WTC11 (cell line): ENCODE results near the gene ATXN10.

Source experiments
- ZNF317 ChIP-seq: sonication (generic); formaldehyde crosslinking; IDR thresholded peaks from 2 replicates; pipeline ENCODE4 v1.8.1; 2023; ENCODE audit warnings: low read depth, mild to moderate bottlenecking, moderate library complexity, missing genetic modification reagents, borderline replicate concordance
- TF ChIP-seq, protein P1 (sequence below): fragments of 200-600 bp; IDR thresholded peaks from 2 replicates; pipeline ENCODE4 v1.8.0; 2022; ENCODE audit warnings: antibody characterized with exemption
- TF ChIP-seq, protein P2 (sequence below): sonication (generic); formaldehyde crosslinking; IDR thresholded peaks from 2 replicates; pipeline ENCODE4 v1.8.1; 2023; ENCODE audit warnings: mild to moderate bottlenecking, moderate library complexity, missing genetic modification reagents
- TF ChIP-seq, protein P3 (sequence below): sonication (generic); formaldehyde crosslinking; IDR thresholded peaks from 2 replicates; pipeline ENCODE4 v1.8.1; 2022; ENCODE audit warnings: low read depth, missing genetic modification reagents, borderline replicate concordance

- TF ChIP-seq, protein P1, sequence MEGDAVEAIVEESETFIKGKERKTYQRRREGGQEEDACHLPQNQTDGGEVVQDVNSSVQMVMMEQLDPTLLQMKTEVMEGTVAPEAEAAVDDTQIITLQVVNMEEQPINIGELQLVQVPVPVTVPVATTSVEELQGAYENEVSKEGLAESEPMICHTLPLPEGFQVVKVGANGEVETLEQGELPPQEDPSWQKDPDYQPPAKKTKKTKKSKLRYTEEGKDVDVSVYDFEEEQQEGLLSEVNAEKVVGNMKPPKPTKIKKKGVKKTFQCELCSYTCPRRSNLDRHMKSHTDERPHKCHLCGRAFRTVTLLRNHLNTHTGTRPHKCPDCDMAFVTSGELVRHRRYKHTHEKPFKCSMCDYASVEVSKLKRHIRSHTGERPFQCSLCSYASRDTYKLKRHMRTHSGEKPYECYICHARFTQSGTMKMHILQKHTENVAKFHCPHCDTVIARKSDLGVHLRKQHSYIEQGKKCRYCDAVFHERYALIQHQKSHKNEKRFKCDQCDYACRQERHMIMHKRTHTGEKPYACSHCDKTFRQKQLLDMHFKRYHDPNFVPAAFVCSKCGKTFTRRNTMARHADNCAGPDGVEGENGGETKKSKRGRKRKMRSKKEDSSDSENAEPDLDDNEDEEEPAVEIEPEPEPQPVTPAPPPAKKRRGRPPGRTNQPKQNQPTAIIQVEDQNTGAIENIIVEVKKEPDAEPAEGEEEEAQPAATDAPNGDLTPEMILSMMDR, result no peak
- TF ChIP-seq, protein P2, sequence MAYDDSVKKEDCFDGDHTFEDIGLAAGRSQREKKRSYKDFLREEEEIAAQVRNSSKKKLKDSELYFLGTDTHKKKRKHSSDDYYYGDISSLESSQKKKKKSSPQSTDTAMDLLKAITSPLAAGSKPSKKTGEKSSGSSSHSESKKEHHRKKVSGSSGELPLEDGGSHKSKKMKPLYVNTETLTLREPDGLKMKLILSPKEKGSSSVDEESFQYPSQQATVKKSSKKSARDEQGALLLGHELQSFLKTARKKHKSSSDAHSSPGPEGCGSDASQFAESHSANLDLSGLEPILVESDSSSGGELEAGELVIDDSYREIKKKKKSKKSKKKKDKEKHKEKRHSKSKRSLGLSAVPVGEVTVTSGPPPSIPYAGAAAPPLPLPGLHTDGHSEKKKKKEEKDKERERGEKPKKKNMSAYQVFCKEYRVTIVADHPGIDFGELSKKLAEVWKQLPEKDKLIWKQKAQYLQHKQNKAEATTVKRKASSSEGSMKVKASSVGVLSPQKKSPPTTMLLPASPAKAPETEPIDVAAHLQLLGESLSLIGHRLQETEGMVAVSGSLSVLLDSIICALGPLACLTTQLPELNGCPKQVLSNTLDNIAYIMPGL (CRISPR knock-in tag), result no peak
- TF ChIP-seq, protein P3, sequence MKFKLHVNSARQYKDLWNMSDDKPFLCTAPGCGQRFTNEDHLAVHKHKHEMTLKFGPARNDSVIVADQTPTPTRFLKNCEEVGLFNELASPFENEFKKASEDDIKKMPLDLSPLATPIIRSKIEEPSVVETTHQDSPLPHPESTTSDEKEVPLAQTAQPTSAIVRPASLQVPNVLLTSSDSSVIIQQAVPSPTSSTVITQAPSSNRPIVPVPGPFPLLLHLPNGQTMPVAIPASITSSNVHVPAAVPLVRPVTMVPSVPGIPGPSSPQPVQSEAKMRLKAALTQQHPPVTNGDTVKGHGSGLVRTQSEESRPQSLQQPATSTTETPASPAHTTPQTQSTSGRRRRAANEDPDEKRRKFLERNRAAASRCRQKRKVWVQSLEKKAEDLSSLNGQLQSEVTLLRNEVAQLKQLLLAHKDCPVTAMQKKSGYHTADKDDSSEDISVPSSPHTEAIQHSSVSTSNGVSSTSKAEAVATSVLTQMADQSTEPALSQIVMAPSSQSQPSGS (CRISPR knock-in tag), result no peak
- no peak for TF ChIP-seq ZNF317
These were observed 101.1 kb downstream of the ATXN10 start for GRCh38 chr22:45772743-45773142.
